Measurements from ENCODE around the gene SPATA31C2. TPM values are rescaled to one million over a fixed set of nuclear protein-coding genes. Genes with fewer than 3 reads are reported as not detected.
"Not testable (repeated sequence)": the region's sequence is repeated elsewhere in the genome, so short reads cannot be mapped to it uniquely, and the experiment has no call there.

Gene SPATA31C2
- polyA plus RNA-seq, 2 of the 4 experiments (the other 2 are of a cell fraction) = not detected

DNA sequence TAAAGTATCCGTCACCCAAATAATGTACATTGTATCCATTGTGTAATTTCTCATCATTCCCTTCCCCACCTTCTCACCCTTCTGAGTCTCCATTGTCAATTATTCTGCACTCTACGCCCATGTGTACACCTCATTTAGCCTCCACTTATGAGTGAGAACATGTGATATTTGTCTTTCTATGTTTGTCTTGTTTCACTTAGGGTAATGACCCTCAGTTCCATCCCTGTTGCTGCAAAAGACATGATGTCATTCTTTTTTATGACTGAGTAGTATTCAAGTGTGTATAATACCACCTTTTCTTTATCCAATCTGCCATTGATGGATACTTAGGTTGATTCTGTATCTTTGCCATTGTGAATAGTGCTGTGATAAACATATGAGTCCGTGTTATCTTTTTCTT is 4.9 kb upstream of the SPATA31C2 start:
- 25% methylated on average over 3 of the region's 3 CpGs for WGBS (ENCODE audit: missing lambda C conversion rate)
- ChIA-PET CTCF (no interaction called here), POLR2A (no interaction called here)
- ATAC-seq (no peak), DNase-seq (ENCODE audit: low read depth in 1 of 2, low spot score in 1 of 2) (no peak), FAIRE-seq (no peak)
- TF ChIP-seq, protein P1, sequence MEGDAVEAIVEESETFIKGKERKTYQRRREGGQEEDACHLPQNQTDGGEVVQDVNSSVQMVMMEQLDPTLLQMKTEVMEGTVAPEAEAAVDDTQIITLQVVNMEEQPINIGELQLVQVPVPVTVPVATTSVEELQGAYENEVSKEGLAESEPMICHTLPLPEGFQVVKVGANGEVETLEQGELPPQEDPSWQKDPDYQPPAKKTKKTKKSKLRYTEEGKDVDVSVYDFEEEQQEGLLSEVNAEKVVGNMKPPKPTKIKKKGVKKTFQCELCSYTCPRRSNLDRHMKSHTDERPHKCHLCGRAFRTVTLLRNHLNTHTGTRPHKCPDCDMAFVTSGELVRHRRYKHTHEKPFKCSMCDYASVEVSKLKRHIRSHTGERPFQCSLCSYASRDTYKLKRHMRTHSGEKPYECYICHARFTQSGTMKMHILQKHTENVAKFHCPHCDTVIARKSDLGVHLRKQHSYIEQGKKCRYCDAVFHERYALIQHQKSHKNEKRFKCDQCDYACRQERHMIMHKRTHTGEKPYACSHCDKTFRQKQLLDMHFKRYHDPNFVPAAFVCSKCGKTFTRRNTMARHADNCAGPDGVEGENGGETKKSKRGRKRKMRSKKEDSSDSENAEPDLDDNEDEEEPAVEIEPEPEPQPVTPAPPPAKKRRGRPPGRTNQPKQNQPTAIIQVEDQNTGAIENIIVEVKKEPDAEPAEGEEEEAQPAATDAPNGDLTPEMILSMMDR (IDR thresholded peaks at IDR 0.05) = no peak
- TF ChIP-seq, protein P2, sequence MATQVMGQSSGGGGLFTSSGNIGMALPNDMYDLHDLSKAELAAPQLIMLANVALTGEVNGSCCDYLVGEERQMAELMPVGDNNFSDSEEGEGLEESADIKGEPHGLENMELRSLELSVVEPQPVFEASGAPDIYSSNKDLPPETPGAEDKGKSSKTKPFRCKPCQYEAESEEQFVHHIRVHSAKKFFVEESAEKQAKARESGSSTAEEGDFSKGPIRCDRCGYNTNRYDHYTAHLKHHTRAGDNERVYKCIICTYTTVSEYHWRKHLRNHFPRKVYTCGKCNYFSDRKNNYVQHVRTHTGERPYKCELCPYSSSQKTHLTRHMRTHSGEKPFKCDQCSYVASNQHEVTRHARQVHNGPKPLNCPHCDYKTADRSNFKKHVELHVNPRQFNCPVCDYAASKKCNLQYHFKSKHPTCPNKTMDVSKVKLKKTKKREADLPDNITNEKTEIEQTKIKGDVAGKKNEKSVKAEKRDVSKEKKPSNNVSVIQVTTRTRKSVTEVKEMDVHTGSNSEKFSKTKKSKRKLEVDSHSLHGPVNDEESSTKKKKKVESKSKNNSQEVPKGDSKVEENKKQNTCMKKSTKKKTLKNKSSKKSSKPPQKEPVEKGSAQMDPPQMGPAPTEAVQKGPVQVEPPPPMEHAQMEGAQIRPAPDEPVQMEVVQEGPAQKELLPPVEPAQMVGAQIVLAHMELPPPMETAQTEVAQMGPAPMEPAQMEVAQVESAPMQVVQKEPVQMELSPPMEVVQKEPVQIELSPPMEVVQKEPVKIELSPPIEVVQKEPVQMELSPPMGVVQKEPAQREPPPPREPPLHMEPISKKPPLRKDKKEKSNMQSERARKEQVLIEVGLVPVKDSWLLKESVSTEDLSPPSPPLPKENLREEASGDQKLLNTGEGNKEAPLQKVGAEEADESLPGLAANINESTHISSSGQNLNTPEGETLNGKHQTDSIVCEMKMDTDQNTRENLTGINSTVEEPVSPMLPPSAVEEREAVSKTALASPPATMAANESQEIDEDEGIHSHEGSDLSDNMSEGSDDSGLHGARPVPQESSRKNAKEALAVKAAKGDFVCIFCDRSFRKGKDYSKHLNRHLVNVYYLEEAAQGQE (IDR thresholded peaks at IDR 0.05) = no peak
- TF ChIP-seq HOXB13 (CRISPR knock-in tag; IDR thresholded peaks at IDR 0.05; ENCODE audit: low read depth) (no peak), RAD21 (conservative IDR thresholded peaks at IDR 0.05 in 1 of 2, IDR thresholded peaks at IDR 0.05 in 1 of 2) (no peak), ZNF302 (CRISPR knock-in tag; IDR thresholded peaks at IDR 0.05) (no peak)
- no peak overlapping the region for H3K27ac ChIP-seq
- no peaks in the 10 kb centered on the region for H3K4me1 ChIP-seq
- H3K9me3 ChIP-seq = peaks cover 3% of the 10 kb centered on the region; the same call in 1 of the 3 replicates
- H3K4me2 ChIP-seq = no peak overlapping the region
- no peak overlapping the region for H3K4me3 ChIP-seq

DNA sequence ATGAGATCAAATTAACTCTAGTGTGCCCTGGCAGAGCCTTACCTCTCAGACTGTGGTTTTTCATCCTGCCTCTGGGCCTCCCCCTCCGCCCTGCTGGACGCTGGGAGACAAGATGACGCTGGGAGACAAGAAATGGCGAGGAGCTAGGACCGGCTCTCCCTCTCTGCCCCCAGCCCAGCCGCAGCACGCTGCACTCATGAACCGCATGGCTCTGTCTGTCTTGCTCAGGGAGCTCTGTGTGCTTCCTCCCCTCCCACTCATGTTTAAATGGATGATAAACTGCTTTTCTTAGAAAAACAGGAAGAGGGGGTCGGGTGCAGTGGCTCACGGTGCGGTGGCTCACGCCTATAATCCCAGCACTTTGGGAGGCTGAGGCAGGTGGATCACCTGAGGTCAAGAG is 4.7 kb downstream of the SPATA31C2 start:
- POLR2A ChIA-PET; ATAC-seq; H3K27ac ChIP-seq; H3K4me3 ChIP-seq; FAIRE-seq; H3K4me2 ChIP-seq; H3K4me1 ChIP-seq; DNase-seq (ENCODE audit: low read depth in 1 of 2, low spot score in 1 of 2); H3K9me3 ChIP-seq: not testable (repeated sequence)
- WGBS (ENCODE audit: missing lambda C conversion rate) = 81% methylated on average over 12 of the region's 12 CpGs
- CTCF ChIA-PET = interaction anchor here (0.8 kb wide), 1 partner anchor 56 kb away, joined by 3 read pairs; no protein-coding TSS in a partner anchor

DNA sequence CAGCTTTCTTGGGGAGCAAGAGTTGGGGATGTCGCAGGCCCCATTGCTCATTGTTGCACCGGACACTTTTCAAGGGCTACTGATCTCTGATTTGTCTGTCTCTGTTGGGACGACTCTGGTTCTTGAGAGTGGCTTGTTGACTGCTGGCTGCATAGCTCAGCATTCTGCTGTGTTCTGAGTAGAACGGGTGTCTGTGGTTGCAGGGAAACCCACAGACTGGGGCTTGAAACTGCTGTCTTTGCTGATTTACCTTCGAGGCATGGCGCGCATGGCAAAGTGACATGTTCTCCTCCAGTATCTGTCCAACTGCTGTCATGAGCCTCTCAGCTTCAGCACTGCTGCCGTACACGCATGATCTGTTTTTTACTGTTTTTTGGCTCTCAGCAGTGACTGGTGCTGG is 8.7 kb downstream of the SPATA31C2 start:
- H3K4me1 ChIP-seq; H3K4me3 ChIP-seq; H3K9me3 ChIP-seq; CTCF ChIA-PET; H3K4me2 ChIP-seq; FAIRE-seq; POLR2A ChIA-PET; DNase-seq (ENCODE audit: low read depth in 1 of 2, low spot score in 1 of 2); ATAC-seq; H3K27ac ChIP-seq: not testable (repeated sequence)
- WGBS (ENCODE audit: missing lambda C conversion rate) = 73% methylated on average over 8 of the region's 9 CpGs

DNA sequence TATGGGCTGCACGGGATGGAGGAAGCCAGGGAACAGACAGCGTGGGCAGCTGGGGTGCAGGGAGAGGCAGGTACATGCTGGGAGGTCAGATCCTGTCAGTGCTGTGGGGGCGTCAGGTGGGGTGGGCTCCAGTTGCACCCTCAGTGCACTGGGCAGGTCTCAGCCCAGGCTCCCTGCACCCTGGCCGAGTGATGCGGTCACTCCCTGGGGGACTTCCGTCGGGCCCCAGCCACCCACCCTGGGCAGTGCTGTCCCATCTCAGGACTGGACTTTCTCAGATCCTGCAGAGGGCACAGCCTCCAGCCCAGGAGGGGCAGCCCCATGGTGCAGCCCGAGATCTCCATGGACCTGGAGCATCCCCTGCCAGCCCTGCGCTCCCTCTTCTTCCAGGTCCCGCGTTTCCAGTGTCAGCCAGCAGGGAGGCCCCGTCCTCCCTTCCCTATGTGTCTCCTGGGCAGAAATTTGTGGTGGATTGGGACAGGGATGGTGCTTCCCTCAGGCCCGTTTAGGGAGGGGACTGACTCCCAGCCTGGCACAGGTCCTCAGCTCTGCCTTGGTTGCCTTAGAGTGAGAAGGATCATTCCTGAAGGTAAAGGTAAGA is 10.5 kb downstream of the SPATA31C2 start:
- POLR2A ChIA-PET; H3K9me3 ChIP-seq; H3K4me3 ChIP-seq; DNase-seq (ENCODE audit: low read depth in 1 of 2, low spot score in 1 of 2); FAIRE-seq; H3K4me2 ChIP-seq; H3K4me1 ChIP-seq; CTCF ChIA-PET; H3K27ac ChIP-seq: not testable (repeated sequence)
- whole genome bisulfite sequencing (ENCODE audit: missing lambda C conversion rate) = 63% methylated on average over 4 of the region's 13 CpGs
- ATAC-seq = peak; percentile 30 to 59; a peak in 2 of 6 replicates

DNA sequence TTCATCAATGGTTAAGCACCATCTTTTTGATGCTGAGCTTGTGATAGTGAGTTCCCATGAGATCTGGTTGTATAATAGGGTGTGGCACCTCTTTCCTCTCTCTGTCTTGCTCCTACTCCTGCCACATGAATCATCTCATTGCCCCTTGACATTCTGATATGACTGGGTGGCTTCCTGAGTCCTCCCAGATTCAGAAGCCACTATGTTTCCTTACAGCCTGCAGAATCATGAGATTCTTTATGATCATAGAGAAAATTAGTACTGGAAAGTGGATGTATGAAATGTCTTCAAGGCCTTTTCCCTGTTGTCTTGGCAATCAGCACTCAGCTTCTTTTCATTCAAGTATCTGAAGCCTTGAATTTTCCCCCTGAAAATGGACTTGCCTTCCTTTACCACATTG is 14.9 kb downstream of the SPATA31C2 start:
- H3K4me1 ChIP-seq; DNase-seq (ENCODE audit: low read depth in 1 of 2, low spot score in 1 of 2); H3K4me2 ChIP-seq; H3K27ac ChIP-seq; ATAC-seq; FAIRE-seq; H3K4me3 ChIP-seq; H3K9me3 ChIP-seq; POLR2A ChIA-PET; CTCF ChIA-PET: not testable (repeated sequence)

DNA sequence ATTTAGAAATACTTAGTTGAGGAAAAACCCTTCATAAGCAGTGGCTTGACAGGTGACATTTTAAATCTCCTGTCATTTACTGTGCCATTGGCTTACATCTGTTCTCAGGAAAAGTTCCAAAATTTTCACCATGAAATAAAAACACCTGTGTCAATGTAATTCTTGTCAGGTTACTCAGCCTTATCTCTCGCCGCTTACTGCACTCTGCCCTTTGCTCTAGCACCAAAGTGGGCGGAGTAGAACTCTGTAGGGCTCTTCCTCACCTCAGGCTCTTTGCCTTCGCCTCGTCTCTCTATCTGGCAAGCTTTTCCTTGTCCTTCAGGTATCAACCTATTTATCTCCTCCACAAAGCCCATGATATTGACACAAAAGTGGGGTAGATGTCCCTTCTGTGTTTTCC is 20.2 kb downstream of the SPATA31C2 start:
- FAIRE-seq = peak; percentile 43

DNA sequence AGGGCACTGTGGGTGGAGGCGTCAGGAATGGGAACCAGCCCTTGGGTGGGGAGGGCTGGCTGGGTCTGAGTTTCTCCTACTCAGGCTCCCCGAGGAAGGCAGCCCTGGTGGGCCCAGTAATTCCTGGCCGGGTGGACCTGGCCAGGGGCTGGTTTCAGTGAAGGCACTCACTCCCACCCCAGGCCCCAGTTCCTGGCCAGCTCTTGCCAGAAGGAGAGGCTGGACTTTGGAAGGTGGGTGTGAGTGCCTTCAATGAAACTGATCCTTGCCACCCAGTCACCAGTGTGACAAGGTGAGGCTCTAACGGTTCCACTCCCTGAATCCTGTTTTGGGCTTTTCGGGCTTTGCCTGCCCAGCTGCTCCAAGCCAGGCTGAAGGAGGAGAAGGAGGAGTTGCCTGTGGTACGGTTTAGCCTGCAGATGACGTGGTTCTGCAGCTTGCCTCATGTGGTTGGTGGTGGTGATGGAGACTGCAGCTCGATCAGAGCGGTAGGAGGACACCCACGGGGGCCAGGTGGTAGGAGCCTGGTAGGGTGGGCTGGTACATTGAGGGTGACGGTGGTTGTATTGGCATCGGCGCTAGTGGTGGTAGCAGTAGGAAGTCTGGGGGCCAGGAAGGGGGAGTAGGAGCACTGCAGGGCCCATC is 23.2 kb downstream of the SPATA31C2 start:
- ATAC-seq; H3K4me2 ChIP-seq; POLR2A ChIA-PET; H3K4me3 ChIP-seq; H3K9me3 ChIP-seq; H3K4me1 ChIP-seq; DNase-seq (ENCODE audit: low read depth in 1 of 2, low spot score in 1 of 2); CTCF ChIA-PET; H3K27ac ChIP-seq; FAIRE-seq: not testable (repeated sequence)
- 60% methylated on average over 6 of the region's 13 CpGs for WGBS (ENCODE audit: missing lambda C conversion rate)

More for the DNA sequence above, 20.2 kb downstream of the SPATA31C2 start:
- POLR2A ChIA-PET; H3K27ac ChIP-seq; H3K4me3 ChIP-seq; ATAC-seq; H3K4me2 ChIP-seq; DNase-seq (ENCODE audit: low read depth in 1 of 2, low spot score in 1 of 2); CTCF ChIA-PET; H3K4me1 ChIP-seq; H3K9me3 ChIP-seq: not testable (repeated sequence)
- WGBS (ENCODE audit: missing lambda C conversion rate) = 59% methylated on average over 5 of the region's 5 CpGs

DNA sequence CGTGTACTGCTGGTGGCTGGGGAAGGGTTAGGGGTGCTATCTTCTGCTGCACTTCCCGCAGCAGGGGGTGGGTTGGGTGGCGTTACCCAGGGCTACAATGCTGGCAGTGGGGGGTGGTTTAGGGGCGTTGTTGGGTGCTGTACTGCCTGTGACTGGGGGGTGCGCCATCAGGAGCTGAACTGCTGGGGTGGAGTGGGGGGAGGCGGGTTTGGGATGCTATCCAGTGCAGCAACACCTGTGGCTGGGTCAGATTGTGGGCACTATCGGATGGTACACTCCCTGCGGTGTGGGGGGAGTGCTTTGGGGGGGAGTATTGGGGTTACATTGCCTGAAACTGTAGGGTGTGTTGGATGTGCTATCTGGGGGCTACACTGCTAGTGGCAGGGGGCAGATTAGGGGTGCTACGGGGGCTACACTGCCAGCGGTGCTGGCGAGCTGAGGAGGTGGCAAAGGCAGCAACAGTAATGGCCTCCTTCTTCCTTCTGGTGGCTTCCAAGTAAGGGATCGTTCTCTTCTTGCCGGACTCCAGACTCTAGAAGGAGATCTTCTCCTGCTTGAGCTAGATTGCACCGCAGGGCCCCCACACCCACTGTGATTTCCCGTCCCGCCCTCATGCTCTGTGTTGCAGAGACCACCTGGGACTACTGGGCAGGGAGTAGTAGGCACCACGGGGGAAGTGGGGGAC is 23.9 kb downstream of the SPATA31C2 start:
- WGBS (ENCODE audit: missing lambda C conversion rate) = 55% methylated on average over 7 of the region's 17 CpGs

More for the DNA sequence above, 23.9 kb downstream of the SPATA31C2 start:
- H3K4me1 ChIP-seq; FAIRE-seq; H3K27ac ChIP-seq; H3K9me3 ChIP-seq; H3K4me2 ChIP-seq; POLR2A ChIA-PET; H3K4me3 ChIP-seq; ATAC-seq; CTCF ChIA-PET; DNase-seq (ENCODE audit: low read depth in 1 of 2, low spot score in 1 of 2): not testable (repeated sequence)

Data from A549 (cell line).